CD14-positive monocyte (primary cell): ENCODE data around the gene KIRREL3. TPM values are rescaled to one million over a fixed set of nuclear protein-coding genes. Genes with fewer than 3 reads are reported as not detected.

Experiments
- DNase-seq, 3 donors: peaks; one replicate each; pipeline ENCODE4 v3.0.0-alpha.2; 2011 to 2022
- H2AFZ ChIP-seq: 2 replicates; pipeline ENCODE4 v1.6.0; 2012; ENCODE audit warnings: mild to moderate bottlenecking, low read depth, low read length, inconsistent platforms; ENCODE audit not compliant: insufficient read depth, poor library complexity, severe bottlenecking
- H3K27ac ChIP-seq, 2 donors: 1 replicate in 1 of 2; 2 replicates in 1 of 2; pipeline ENCODE4 v1.5.1; 2012 to 2013; ENCODE audit warnings: low read length in 2 of 2, control low read depth in 1 of 2, inconsistent platforms in 1 of 2, low read depth in 1 of 2, mild to moderate bottlenecking in 1 of 2
- H3K27me3 ChIP-seq, 2 donors: one replicate each; pipeline versions ENCODE4 v1.6.0 to v1.6.1; 2011 to 2013; ENCODE audit warnings: low read length in 2 of 2; ENCODE audit not compliant: control insufficient read depth in 2 of 2, insufficient read depth in 2 of 2
- H3K36me3 ChIP-seq, 2 donors: replicated peaks in 1 of 2; 1 replicate in 1 of 2; 2 replicates in 1 of 2; pipeline versions ENCODE4 v1.5.1 to v1.6.1; 2012 to 2013; ENCODE audit warnings: low read length in 2 of 2, control low read depth in 1 of 2, inconsistent platforms in 1 of 2, mild to moderate bottlenecking in 1 of 2; ENCODE audit not compliant: insufficient read depth in 2 of 2, control insufficient read depth in 1 of 2
- H3K4me1 ChIP-seq, 2 donors: 1 replicate in 1 of 2; 2 replicates in 1 of 2; pipeline versions ENCODE4 v1.5.1 to v1.6.1; 2012 to 2013; ENCODE audit warnings: low read length in 2 of 2, control low read depth in 1 of 2, inconsistent platforms in 1 of 2, mild to moderate bottlenecking in 1 of 2, moderate library complexity in 1 of 2; ENCODE audit not compliant: insufficient read depth in 2 of 2, control insufficient read depth in 1 of 2
- H3K4me2 ChIP-seq: replicated peaks from 2 replicates; pipeline ENCODE3; 2012; ENCODE audit warnings: low read length, moderate library complexity, mild to moderate bottlenecking; ENCODE audit not compliant: poor library complexity, severe bottlenecking; ENCODE audit errors: extremely low read depth
- H3K4me3 ChIP-seq, 3 experiments: fragments of 200-600 bp in 1 of 3; sonication (generic) in 1 of 3; replicated peaks in 1 of 3; 1 replicate in 2 of 3; 2 replicates in 1 of 3; pipeline ENCODE4 v1.5.1; 2011 to 2013; ENCODE audit warnings: low read length in 3 of 3, mild to moderate bottlenecking in 3 of 3, control low read depth in 2 of 3, low read depth in 2 of 3, inconsistent platforms in 1 of 3, moderate library complexity in 1 of 3
- H3K79me2 ChIP-seq: 2 replicates; pipeline ENCODE4 v1.6.0; 2012; ENCODE audit warnings: mild to moderate bottlenecking, control low read depth, inconsistent platforms, low read length, moderate library complexity; ENCODE audit not compliant: insufficient read depth
- H3K9ac ChIP-seq: 2 replicates; pipeline ENCODE4 v1.6.0; 2017; ENCODE audit warnings: low read length, mild to moderate bottlenecking; ENCODE audit not compliant: insufficient read depth, poor library complexity, severe bottlenecking
- H3K9me3 ChIP-seq, 2 donors: replicated peaks in 1 of 2; 1 replicate in 1 of 2; 2 replicates in 1 of 2; pipeline versions ENCODE4 v1.5.1 to v1.6.1; 2012 to 2013; ENCODE audit warnings: low read length in 2 of 2, control low read depth in 1 of 2; ENCODE audit not compliant: control insufficient read depth in 1 of 2, insufficient read depth in 1 of 2
- H4K20me1 ChIP-seq: 2 replicates; pipeline ENCODE4 v1.6.0; 2012; ENCODE audit warnings: mild to moderate bottlenecking, low read length, control low read depth, moderate library complexity; ENCODE audit not compliant: insufficient read depth
- H3K27ac Mint-ChIP-seq, 7 donors: one replicate each; pipeline ENCODE4 v1.8.0; 2020; ENCODE audit warnings: mild to moderate bottlenecking in 7 of 7, mixed read lengths in 7 of 7, moderate library complexity in 6 of 7, inconsistent platforms in 2 of 7
- H3K27me3 Mint-ChIP-seq, 3 donors: one replicate each; pipeline ENCODE4 v1.8.0; 2021 to 2022; ENCODE audit warnings: low read depth in 3 of 3, mild to moderate bottlenecking in 3 of 3, mixed read lengths in 3 of 3, moderate library complexity in 3 of 3, inconsistent platforms in 1 of 3
- H3K36me3 Mint-ChIP-seq, 2 donors: one replicate each; pipeline ENCODE4 v1.8.0; 2020; ENCODE audit warnings: mixed read lengths in 2 of 2, inconsistent platforms in 1 of 2, mild to moderate bottlenecking in 1 of 2
- H3K4me1 Mint-ChIP-seq: one replicate; pipeline ENCODE4 v1.8.0; 2020; ENCODE audit warnings: mild to moderate bottlenecking, mixed read lengths
- H3K4me3 Mint-ChIP-seq, 2 donors: one replicate each; pipeline ENCODE4 v1.8.0; 2020; ENCODE audit warnings: mild to moderate bottlenecking in 2 of 2, mixed read lengths in 2 of 2, moderate library complexity in 1 of 2
- H3K9me3 Mint-ChIP-seq, 7 donors: one replicate each; pipeline ENCODE4 v1.8.0; 2020 to 2022; ENCODE audit warnings: mixed read lengths in 7 of 7, mild to moderate bottlenecking in 6 of 7, moderate library complexity in 6 of 7, inconsistent platforms in 2 of 7
- WGBS: methylation state at CpG from one replicate; pipeline ENCODE4 v1.1.5; 2013; ENCODE audit warnings: missing lambda C conversion rate; ENCODE audit not compliant: insufficient coverage; 5-methylcytosine and 5-hydroxymethylcytosine counted together
- intact Hi-C, 2 donors: fragments of 100-400 bp; cut with micrococcal nuclease; formaldehyde crosslinking; loops; one replicate each; pipeline versions ENCODE4 v1.15.0 to v1.15.1; 2023
- polyA plus RNA-seq, 3 donors: library from polyadenylated mRNA; depleted of rRNA in 1 of 3; unstranded in 2 of 3; stranded (reverse) in 1 of 3; fragments of 300-500 nt in 2 of 3; fragments of >200 nt in 1 of 3; fragmentation: Illumina TruSeq in 2 of 3; gene quantifications; 1 replicate in 2 of 3; 2 replicates in 1 of 3; pipeline ENCODE4 v1.2.3, GENCODE V29; 2012 to 2021
- TF ChIP-seq, protein P1 (sequence below): fragments of 200-600 bp; IDR thresholded peaks from one replicate; pipeline ENCODE4 v1.8.0; 2022; ENCODE audit warnings: antibody characterized with exemption, mild to moderate bottlenecking

Gene KIRREL3
- polyA plus RNA-seq, 3 donors = not detected

- H3K27me3 Mint-ChIP-seq = peaks cover 0 to 9% (median 0%) of the 10 kb centered on the region in 3 donors
- Histone ChIP-seq H3K4me2 (no peak overlapping the region), H3K4me1 (peaks cover 5 to 6% of the 10 kb centered on the region in 2 donors), H3K27me3 (no peaks in the 10 kb centered on the region), H3K79me2 (no peaks in the 10 kb centered on the region), H3K9ac (no peak overlapping the region), H2AFZ (no peak overlapping the region), H3K9me3 (no peaks in the 10 kb centered on the region), H4K20me1 (no peaks in the 10 kb centered on the region), H3K4me3 (no peak overlapping the region), H3K27ac (no peak overlapping the region), H3K36me3 (no peaks in the 10 kb centered on the region)
- peaks cover 12% of the 10 kb centered on the region for H3K4me1 Mint-ChIP-seq
- intact Hi-C loops = no loop called here
- H3K9me3 Mint-ChIP-seq = no peaks in the 10 kb centered on the region
- H3K36me3 Mint-ChIP-seq = no peaks in the 10 kb centered on the region
- H3K4me3 Mint-ChIP-seq = peak overlapping the region; percentile 32 to 44
- TF ChIP-seq, protein P1, sequence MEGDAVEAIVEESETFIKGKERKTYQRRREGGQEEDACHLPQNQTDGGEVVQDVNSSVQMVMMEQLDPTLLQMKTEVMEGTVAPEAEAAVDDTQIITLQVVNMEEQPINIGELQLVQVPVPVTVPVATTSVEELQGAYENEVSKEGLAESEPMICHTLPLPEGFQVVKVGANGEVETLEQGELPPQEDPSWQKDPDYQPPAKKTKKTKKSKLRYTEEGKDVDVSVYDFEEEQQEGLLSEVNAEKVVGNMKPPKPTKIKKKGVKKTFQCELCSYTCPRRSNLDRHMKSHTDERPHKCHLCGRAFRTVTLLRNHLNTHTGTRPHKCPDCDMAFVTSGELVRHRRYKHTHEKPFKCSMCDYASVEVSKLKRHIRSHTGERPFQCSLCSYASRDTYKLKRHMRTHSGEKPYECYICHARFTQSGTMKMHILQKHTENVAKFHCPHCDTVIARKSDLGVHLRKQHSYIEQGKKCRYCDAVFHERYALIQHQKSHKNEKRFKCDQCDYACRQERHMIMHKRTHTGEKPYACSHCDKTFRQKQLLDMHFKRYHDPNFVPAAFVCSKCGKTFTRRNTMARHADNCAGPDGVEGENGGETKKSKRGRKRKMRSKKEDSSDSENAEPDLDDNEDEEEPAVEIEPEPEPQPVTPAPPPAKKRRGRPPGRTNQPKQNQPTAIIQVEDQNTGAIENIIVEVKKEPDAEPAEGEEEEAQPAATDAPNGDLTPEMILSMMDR = no peak
- peak overlapping the region in 3 of 7 donors; percentile 23 to 59 (median 39) for H3K27ac Mint-ChIP-seq
- 53% methylated on average over 9 of the region's 10 CpGs for WGBS
- no peak for DNase-seq
These were observed 515.4 kb downstream of the KIRREL3 start for GRCh38 chr11:126485021-126485792.

DNA sequence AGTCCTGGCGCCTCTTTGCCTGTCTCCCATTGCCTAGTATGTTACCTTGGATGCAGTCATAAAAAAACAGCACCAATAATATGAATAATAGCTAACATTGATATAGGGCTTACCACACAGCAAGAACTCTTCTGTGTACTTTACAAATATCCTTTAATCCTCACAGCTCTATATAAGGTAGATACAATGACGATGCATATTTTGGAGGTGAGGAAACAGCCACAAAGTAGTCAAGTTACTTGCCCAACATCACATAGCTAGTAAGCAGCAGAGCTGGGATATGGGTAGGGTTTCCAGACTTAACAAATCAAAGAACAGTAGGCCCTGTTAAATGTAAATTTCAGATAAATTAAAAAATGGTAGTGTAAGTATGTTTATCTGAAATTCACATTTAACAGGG, 516.3 kb downstream of the KIRREL3 start:
- H3K27ac ChIP-seq = no peak overlapping the region
- H3K4me2 ChIP-seq = no peak overlapping the region
- no peaks in the 10 kb centered on the region for H4K20me1 ChIP-seq
- H3K27me3 Mint-ChIP-seq = peaks cover 0 to 6% (median 1%) of the 10 kb centered on the region in 3 donors
- no peaks in the 10 kb centered on the region for H3K36me3 ChIP-seq
- H3K36me3 Mint-ChIP-seq = no peaks in the 10 kb centered on the region
- TF ChIP-seq, protein P1 = no peak
- no peaks in the 10 kb centered on the region for H3K9me3 Mint-ChIP-seq
- no peak overlapping the region for H3K4me3 Mint-ChIP-seq
- intact Hi-C loops = no loop called here
- H3K9me3 ChIP-seq = no peaks in the 10 kb centered on the region
- no peaks in the 10 kb centered on the region for H3K79me2 ChIP-seq
- no peaks in the 10 kb centered on the region for H3K27me3 ChIP-seq
- H2AFZ ChIP-seq = no peak overlapping the region
- H3K4me1 Mint-ChIP-seq = peaks cover 12% of the 10 kb centered on the region
- no CpG with 5 or more reads among the region's 2 CpGs for WGBS
- peaks cover 5 to 7% of the 10 kb centered on the region in 2 donors for H3K4me1 ChIP-seq
- no peak overlapping the region for H3K9ac ChIP-seq
- no peak overlapping the region for H3K4me3 ChIP-seq
- no peak for DNase-seq
- no peak overlapping the region for H3K27ac Mint-ChIP-seq
